ENCODE data around the gene GLRX2.
"Not testable (repeated sequence)": the region's sequence is repeated elsewhere in the genome, so short reads cannot be mapped to it uniquely, and the experiment has no call there.

Gene GLRX2, protein sequence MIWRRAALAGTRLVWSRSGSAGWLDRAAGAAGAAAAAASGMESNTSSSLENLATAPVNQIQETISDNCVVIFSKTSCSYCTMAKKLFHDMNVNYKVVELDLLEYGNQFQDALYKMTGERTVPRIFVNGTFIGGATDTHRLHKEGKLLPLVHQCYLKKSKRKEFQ

GRCh38 chr1:193104907-193105820, at the start of gene GLRX2:
Gene GLRX2, minus strand, starts transcription at chr1:193105414. Its CDS starts 32 bp downstream, at chr1:193105382.
- peak; percentile 98 for DNase-seq (ENCODE audit: low spot score)

DNA sequence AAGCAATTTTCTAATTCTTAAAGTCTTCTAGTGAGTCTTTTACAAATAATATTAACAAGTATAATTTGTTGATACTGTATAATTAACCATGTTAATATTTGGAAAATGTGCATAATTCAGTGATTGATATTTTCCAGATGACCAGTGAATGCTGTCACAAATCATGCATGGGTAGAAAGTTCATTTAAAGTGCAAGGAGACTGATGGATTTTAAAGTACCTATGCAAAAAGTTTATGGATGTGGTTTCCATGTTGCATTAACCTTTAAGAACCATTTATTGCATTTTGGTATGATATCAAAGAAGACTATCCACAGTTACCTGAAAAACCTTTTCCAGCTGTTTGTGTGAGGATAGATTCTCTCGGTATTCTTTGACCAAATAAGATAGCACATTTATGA, 39.8 kb upstream of the GLRX2 start:
- DNase-seq (ENCODE audit: low spot score): no peak

DNA sequence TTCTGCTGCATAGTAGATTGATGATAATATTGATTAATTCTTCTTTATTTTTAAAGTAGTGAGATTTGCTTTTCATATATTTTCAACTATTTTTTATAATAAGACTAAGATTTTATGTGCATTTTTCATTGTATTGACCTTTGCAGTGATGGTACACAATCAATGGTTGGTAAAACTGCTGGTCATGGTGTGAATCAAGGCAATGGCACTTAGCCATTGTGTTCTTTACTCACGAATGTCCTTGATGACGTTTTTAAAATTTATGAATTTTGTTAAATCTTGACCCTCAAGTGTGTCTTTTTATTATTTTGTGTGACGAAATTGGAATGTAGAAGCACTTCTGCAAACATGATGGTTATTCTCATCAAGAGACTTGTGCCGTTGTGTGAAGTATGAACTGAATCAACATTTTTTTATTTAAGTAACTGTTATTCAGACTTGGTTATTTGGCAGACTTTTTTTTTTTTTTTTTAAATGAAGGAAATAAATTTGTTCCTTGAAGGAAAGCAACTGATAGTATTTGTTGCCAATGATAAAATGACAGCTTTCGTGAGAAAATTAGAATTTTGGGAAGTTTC, 39.2 kb upstream of the GLRX2 start:
- DNase-seq (ENCODE audit: low spot score): no peak

- DNase-seq (ENCODE audit: low spot score): no peak
These were observed 38.1 kb upstream of the GLRX2 start for GRCh38 chr1:193143285-193143684.

- no peak for DNase-seq (ENCODE audit: low spot score)
These were observed 37.2 kb upstream of the GLRX2 start for GRCh38 chr1:193142409-193142808.

GRCh38 chr1:193141804-193142203, 36.6 kb upstream of the GLRX2 start:
- DNase-seq (ENCODE audit: low spot score): no peak

GRCh38 chr1:193140254-193140653, 35.0 kb upstream of the GLRX2 start:
- no peak for DNase-seq (ENCODE audit: low spot score)

DNA sequence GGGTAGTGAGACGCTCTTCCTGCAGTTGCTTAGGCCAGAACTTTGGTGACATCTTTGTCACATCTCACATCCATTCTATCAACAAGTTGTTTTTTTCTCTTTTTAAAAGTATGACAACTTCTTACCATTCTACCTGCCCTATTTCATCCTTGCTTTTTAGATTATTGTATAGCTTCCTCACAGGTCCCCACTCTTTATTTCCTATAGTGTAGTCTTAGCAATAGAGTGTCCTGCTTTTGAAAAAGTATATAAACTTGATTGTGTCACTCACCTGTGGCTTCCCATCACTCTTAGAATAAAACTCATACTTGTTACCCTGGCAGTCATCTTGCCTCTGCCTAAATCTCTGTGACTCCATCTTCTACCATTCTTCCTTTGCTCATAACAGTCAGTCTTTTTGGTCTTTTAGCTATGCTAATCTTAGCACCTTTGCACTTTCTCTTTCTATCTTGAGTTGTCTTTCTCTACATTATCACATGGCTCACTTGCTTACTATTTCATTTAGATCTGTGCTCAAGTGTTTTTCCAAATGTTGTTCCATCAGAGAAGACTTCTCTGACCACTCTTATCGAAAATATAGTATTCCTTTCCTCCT, 26.1 kb upstream of the GLRX2 start:
- no peak for DNase-seq (ENCODE audit: low spot score)

- DNase-seq (ENCODE audit: low spot score): no peak
These were observed 20.2 kb upstream of the GLRX2 start for GRCh38 chr1:193125369-193125768.

DNA sequence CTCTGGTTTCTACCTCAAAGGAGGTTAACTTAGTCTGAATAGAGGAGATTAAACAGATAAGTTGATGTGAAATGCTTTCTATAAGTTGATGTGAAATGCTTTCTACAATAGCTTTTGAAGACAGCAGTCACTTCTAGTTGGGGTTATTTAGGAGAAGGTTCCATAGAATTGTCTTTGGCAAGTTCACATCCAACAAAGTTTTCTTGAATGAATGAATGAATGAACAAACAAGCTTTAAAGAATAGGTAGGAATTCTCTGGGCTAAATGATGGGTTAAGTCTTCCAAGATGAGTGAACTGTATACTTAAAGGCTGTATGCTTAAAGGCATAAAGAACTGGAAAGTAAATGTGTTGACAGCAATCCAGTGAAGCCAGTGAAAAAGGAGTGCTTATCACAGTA, 18.5 kb upstream of the GLRX2 start:
- no peak for DNase-seq (ENCODE audit: low spot score)

DNA sequence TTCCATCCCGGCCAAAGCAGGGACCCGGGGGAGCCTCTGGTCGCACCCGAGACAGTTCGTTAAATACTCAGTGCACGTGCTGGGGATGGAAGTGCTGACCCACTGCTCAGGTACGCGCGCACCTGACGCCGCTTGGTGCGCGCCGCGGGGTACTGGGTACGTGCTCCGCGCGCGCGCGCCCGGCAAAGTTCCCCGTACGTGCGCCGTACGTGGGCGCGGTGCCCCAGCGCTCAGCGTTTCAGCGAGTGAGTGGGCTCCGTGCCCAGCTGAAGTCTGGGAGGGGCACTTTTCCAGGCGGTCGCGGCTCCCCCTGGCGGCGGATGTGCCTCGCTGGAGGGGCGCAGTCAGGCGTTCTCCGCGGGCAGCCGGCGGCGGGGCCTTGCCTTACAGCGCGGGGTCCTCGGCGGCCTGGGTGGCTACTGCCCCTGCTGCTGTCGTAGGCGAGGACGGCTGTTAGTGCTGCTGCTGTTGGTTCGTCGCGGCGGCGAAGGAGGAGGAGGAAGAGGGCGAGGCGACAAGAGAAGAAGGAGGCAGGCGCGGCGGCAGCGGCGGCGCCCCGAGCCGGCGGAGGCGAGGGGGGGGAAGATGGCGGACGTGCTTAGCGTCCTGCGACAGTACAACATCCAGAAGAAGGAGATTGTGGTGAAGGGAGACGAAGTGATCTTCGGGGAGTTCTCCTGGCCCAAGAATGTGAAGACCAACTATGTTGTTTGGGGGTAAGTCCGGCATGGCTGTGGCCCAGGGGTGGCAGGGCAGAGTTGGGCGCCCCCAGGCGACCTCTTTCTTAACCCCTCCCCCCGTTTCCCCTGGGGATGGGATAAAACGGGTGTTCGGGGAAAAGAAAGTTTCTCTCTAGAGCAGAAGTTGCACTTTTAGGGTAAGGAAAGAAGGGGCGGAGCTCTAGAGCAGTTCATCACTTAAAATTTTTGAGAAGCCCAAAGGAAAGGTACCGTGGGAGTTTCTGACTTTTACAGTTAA, 16.7 kb upstream of the GLRX2 start, which contains the start of gene CDC73:
Gene CDC73 (plus strand): TSS at position 416 of the 978 bp plus-strand sequence. CDS start 170 bp downstream, at position 586.
- DNase-seq (ENCODE audit: low spot score): peak; percentile 97

- no peak for DNase-seq (ENCODE audit: low spot score)
These were observed 15.5 kb upstream of the GLRX2 start for GRCh38 chr1:193120604-193121166.

- DNase-seq (ENCODE audit: low spot score): no peak
These were observed 13.9 kb upstream of the GLRX2 start for GRCh38 chr1:193118803-193119730.

DNA sequence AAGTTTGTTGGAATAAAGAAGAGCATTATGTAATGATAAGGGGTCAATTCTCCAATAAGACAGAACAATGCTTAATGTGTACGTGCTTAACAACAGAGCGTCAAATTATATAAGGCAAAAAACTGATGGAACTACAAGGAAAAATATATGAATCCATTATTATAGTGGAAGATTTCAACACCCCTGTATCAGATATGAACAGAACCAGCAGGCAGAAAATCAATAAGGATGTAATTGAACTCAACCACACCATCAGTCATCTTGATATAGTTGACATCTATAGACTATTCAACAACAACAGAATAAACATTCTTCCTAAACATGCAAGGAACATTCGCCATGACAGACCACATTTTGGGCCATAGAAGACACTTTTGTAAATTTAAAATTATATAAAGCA, 13.0 kb upstream of the GLRX2 start:
- no peak for DNase-seq (ENCODE audit: low spot score)

DNA sequence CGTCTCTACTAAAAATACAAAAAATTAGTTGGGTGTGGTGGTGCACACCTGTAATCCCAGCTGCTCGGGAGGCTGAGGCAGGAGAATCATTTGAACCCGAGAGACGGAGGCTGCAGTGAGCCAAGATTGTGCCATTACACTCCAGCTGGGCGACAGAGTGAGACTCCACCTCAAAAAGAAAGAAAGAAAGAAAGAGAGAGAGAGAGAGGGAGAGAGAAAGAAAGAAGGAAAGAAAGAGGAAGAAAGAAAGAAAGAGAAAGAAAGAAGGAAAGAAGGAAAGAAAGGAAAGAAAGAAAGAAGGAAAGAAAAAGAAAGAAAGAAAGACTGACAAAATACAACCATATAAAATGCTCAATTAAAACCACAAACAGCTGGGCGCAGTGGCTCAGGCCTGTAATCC, 12.0 kb upstream of the GLRX2 start:
- not testable (repeated sequence) for DNase-seq (ENCODE audit: low spot score)

- DNase-seq (ENCODE audit: low spot score): peak; percentile 85
These were observed 10.5 kb upstream of the GLRX2 start for GRCh38 chr1:193115629-193116227.

DNA sequence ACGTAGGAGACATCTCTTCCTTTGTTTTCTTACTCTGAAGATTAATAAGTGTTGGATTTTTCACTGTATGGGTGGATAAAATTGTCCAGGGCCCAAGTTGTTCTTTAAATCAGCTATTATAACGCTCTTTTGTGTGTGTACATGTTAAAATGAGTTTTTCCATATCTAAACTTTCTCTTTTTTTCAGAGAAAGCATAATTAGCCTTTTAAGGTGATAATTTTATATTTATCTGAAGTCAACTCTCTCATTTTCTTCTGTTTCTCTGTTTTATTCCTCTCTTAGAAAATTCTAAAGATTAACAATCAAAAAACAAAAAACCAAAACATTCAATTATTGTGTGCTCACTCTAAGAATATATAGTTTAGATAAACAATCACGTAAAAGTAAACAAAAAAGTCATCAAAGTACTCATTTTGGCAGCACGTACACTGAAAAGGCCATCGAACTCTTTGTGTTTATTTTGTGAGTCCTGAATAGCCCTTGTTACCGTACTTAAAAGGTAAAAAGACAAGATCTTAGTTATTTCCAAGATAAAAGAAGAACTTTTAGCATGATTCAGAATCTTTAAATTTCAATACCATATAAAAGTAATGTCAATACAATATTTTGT, 9.4 kb upstream of the GLRX2 start:
- no peak for DNase-seq (ENCODE audit: low spot score)

DNA sequence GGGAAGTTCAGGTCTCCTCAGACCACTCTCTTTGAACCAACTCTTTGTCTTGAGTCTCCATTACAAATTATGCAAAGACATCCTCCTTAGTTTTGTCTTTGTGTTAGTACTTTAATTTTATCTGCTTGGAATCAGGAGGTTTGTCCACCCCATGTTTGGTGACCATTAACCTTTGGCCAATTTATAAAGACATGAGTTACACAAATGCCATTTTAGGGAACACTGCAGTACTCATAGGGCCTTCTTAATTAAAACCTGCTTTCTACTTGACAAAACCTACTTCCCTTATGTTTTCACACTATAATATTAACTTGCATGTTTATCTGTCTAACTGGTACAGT, 8.7 kb upstream of the GLRX2 start:
- no peak for DNase-seq (ENCODE audit: low spot score)
